CD4-positive, alpha-beta T cell (primary cell): ENCODE measurements around the gene PLXNB3. TPM values are rescaled to one million over a fixed set of nuclear protein-coding genes. Genes with fewer than 3 reads are reported as not detected.
A peak's percentile ranks its signal among the peaks of the same experiment; 100 is the strongest.
"Not testable (repeated sequence)": the region's sequence is repeated elsewhere in the genome, so short reads cannot be mapped to it uniquely, and the experiment has no call there.

ENCODE experiments used
- ATAC-seq: fragments of 200-7000 bp; cut with Tn5 transposase; one replicate; pipeline ENCODE4 v1.10.0; 2022; ENCODE audit warnings: mild to moderate bottlenecking; ENCODE audit not compliant: poor library complexity
- CTCF ChIA-PET: fragments of 350-600 bp; sonication (Branson Sonifier 250); formaldehyde crosslinking; loops from one replicate; lab custom pipeline; 2021; ENCODE audit warnings: antibody characterized with exemption, inconsistent platforms; lab: Charles Lee
- POLR2A ChIA-PET: fragments of 350-600 bp; sonication (Branson Sonifier 250); formaldehyde crosslinking; loops from one replicate; lab custom pipeline; 2021; ENCODE audit warnings: antibody characterized with exemption, inconsistent platforms; lab: Charles Lee
- DNase-seq, 14 experiments: peaks; one replicate each; pipeline ENCODE4 v3.0.0-alpha.2; 2013 to 2020; ENCODE audit warnings: mixed read lengths in 2 of 14
- H3K27ac ChIP-seq, 2 donors: one replicate each; pipeline versions ENCODE4 v1.5.1 to v1.7.0; 2013; ENCODE audit warnings: low read length in 2 of 2, low read depth in 1 of 2, mild to moderate bottlenecking in 1 of 2
- H3K27me3 ChIP-seq, 2 experiments: 1 replicate in 1 of 2; 2 replicates in 1 of 2; pipeline versions ENCODE4 v1.6.1 to v1.7.0; 2013; ENCODE audit warnings: low read length in 2 of 2, control low read depth in 1 of 2, mild to moderate bottlenecking in 1 of 2, moderate library complexity in 1 of 2; ENCODE audit not compliant: insufficient read depth in 2 of 2, control insufficient read depth in 1 of 2
- H3K36me3 ChIP-seq: one replicate; pipeline ENCODE4 v1.6.1; 2013; ENCODE audit warnings: low read length, control low read depth; ENCODE audit not compliant: insufficient read depth
- H3K4me1 ChIP-seq: one replicate; pipeline ENCODE4 v1.6.1; 2013; ENCODE audit warnings: low read length, control low read depth; ENCODE audit not compliant: insufficient read depth
- H3K4me3 ChIP-seq: one replicate; pipeline ENCODE4 v1.5.1; 2013; ENCODE audit warnings: mild to moderate bottlenecking, low read length, moderate library complexity
- H3K9me3 ChIP-seq, 2 experiments: 1 replicate in 1 of 2; 2 replicates in 1 of 2; pipeline versions ENCODE4 v1.6.1 to v1.7.0; 2013; ENCODE audit warnings: low read length in 2 of 2, mild to moderate bottlenecking in 2 of 2, control low read depth in 1 of 2, moderate library complexity in 1 of 2; ENCODE audit not compliant: control insufficient read depth in 1 of 2, insufficient read depth in 1 of 2
- H3K27ac Mint-ChIP-seq: one replicate; pipeline ENCODE4 v1.8.0; 2020; ENCODE audit warnings: mixed read lengths
- H3K27me3 Mint-ChIP-seq: one replicate; pipeline ENCODE4 v1.8.0; 2021; ENCODE audit warnings: mixed read lengths
- H3K36me3 Mint-ChIP-seq: one replicate; pipeline ENCODE4 v1.8.0; 2021; ENCODE audit warnings: low read depth, mixed read lengths
- H3K4me1 Mint-ChIP-seq: one replicate; pipeline ENCODE4 v1.8.0; 2021; ENCODE audit warnings: low read depth, mixed read lengths
- H3K4me3 Mint-ChIP-seq: one replicate; pipeline ENCODE4 v1.8.0; 2020; ENCODE audit warnings: mild to moderate bottlenecking, mixed read lengths
- H3K9me3 Mint-ChIP-seq: one replicate; pipeline ENCODE4 v1.8.0; 2020; ENCODE audit warnings: mixed read lengths
- CTCF ChIP-seq: fragments of 200-600 bp; IDR thresholded peaks from one replicate; pipeline ENCODE4 v1.8.0; 2022; ENCODE audit warnings: antibody characterized with exemption, mild to moderate bottlenecking
- intact Hi-C, 2 experiments: fragments of 100-400 bp; cut with DNase I in 1 of 2; cut with micrococcal nuclease in 1 of 2; formaldehyde crosslinking; loops; one replicate each; pipeline versions ENCODE4 v1.15.1 to v1.9.0; 2023 to 2025; cut with DNase I, micrococcal nuclease
- total RNA-seq, 174 experiments: library from RNA in 2 of 174; stranded (reverse) in 2 of 174; gene quantifications; one replicate each; pipeline ENCODE4 v1.2.3 and lab custom pipeline; 2021 to 2026

The PLXNB3 gene
- total RNA-seq, 2 experiments from 2014 or later = not detected

GRCh38 chrX:153740631-153741222 is 23.3 kb upstream of the PLXNB3 start:
- TF ChIP-seq CTCF = no peak
- peaks cover 14% of the 10 kb centered on the region for H3K4me1 Mint-ChIP-seq
- Histone ChIP-seq H3K4me1 (peaks cover 26% of the 10 kb centered on the region), H3K4me3 (peak overlapping the region; percentile 14), H3K27me3 (no peaks in the 10 kb centered on the region), H3K9me3 (no peaks in the 10 kb centered on the region), H3K36me3 (peaks cover 8% of the 10 kb centered on the region), H3K27ac (no peak overlapping the region)
- H3K27me3 Mint-ChIP-seq = no peaks in the 10 kb centered on the region
- DNase-seq (no peak), ATAC-seq (no peak)
- intact Hi-C loops = no loop called here
- peaks cover 3% of the 10 kb centered on the region for H3K36me3 Mint-ChIP-seq
- POLR2A ChIA-PET = no interaction called here
- no peaks in the 10 kb centered on the region for H3K9me3 Mint-ChIP-seq
- peak overlapping the region; percentile 68 for H3K27ac Mint-ChIP-seq
- CTCF ChIA-PET = no interaction called here
- peak overlapping the region; percentile 30 for H3K4me3 Mint-ChIP-seq

GRCh38 chrX:153741446-153741845 is 22.6 kb upstream of the PLXNB3 start:
- H3K27ac Mint-ChIP-seq = no peak overlapping the region
- H3K9me3 Mint-ChIP-seq = no peaks in the 10 kb centered on the region
- DNase-seq (no peak), ATAC-seq (no peak)
- intact Hi-C loops = no loop called here
- no peak overlapping the region for H3K4me3 Mint-ChIP-seq
- Histone ChIP-seq H3K4me1 (peaks cover 26% of the 10 kb centered on the region), H3K9me3 (no peaks in the 10 kb centered on the region), H3K27me3 (no peaks in the 10 kb centered on the region), H3K4me3 (no peak overlapping the region), H3K27ac (no peak overlapping the region), H3K36me3 (peaks cover 5% of the 10 kb centered on the region)
- H3K4me1 Mint-ChIP-seq = peaks cover 14% of the 10 kb centered on the region
- ChIA-PET CTCF (no interaction called here), POLR2A (no interaction called here)
- peaks cover 3% of the 10 kb centered on the region for H3K36me3 Mint-ChIP-seq
- TF ChIP-seq CTCF = no peak
- H3K27me3 Mint-ChIP-seq = no peaks in the 10 kb centered on the region

GRCh38 chrX:153742111-153742510 is 21.9 kb upstream of the PLXNB3 start:
- POLR2A ChIA-PET, DNase-seq, H3K27ac Mint-ChIP-seq: not testable (repeated sequence)

GRCh38 chrX:153742796-153743467 is 21.1 kb upstream of the PLXNB3 start:
- H3K4me1 ChIP-seq = peaks cover 26% of the 10 kb centered on the region
- intact Hi-C loops, POLR2A ChIA-PET, DNase-seq, H3K27ac ChIP-seq, H3K9me3 Mint-ChIP-seq, H3K27me3 ChIP-seq, H3K9me3 ChIP-seq, H3K27ac Mint-ChIP-seq, H3K36me3 ChIP-seq, H3K36me3 Mint-ChIP-seq, CTCF ChIA-PET, H3K27me3 Mint-ChIP-seq, H3K4me3 ChIP-seq, ATAC-seq, H3K4me3 Mint-ChIP-seq: not testable (repeated sequence)
- H3K4me1 Mint-ChIP-seq = peaks cover 14% of the 10 kb centered on the region

More at GRCh38 chrX:153742111-153742510, 21.9 kb upstream of the PLXNB3 start:
- H3K9me3 ChIP-seq, ATAC-seq, H3K4me3 Mint-ChIP-seq, H3K9me3 Mint-ChIP-seq, H3K27me3 Mint-ChIP-seq, intact Hi-C loops, H3K36me3 Mint-ChIP-seq, H3K27ac ChIP-seq, H3K4me3 ChIP-seq, H3K36me3 ChIP-seq, H3K27me3 ChIP-seq, CTCF ChIA-PET: not testable (repeated sequence)
- H3K4me1 Mint-ChIP-seq = peaks cover 14% of the 10 kb centered on the region
- peaks cover 26% of the 10 kb centered on the region for H3K4me1 ChIP-seq

GRCh38 chrX:153743468-153744209 is 20.4 kb upstream of the PLXNB3 start:
- H3K9me3 Mint-ChIP-seq, ATAC-seq, H3K27me3 ChIP-seq, intact Hi-C loops, DNase-seq, H3K27ac Mint-ChIP-seq, H3K9me3 ChIP-seq, H3K4me3 ChIP-seq, H3K36me3 Mint-ChIP-seq, H3K27ac ChIP-seq, H3K36me3 ChIP-seq, H3K4me3 Mint-ChIP-seq, POLR2A ChIA-PET, H3K27me3 Mint-ChIP-seq, CTCF ChIA-PET: not testable (repeated sequence)
- H3K4me1 ChIP-seq = peaks cover 26% of the 10 kb centered on the region
- H3K4me1 Mint-ChIP-seq = peaks cover 14% of the 10 kb centered on the region
